ENCODE measurements around the gene RBM39. TPM values are rescaled to one million over a fixed set of nuclear protein-coding genes. Genes with fewer than 3 reads are reported as not detected.
"Not testable (repeated sequence)": the region's sequence is repeated elsewhere in the genome, so short reads cannot be mapped to it uniquely, and the experiment has no call there.

Gene RBM39
- total and polyA plus RNA-seq, 5 experiments from 2014 or later = 110 to 713 (median 134) TPM

GRCh38 chr20:35685368-35685767 is 56.7 kb downstream of the RBM39 start:
- not testable (repeated sequence) for H3K4me3 Mint-ChIP-seq, H3K9me3 Mint-ChIP-seq, H3K27me3 Mint-ChIP-seq, ATAC-seq, DNase-seq, H3K4me1 Mint-ChIP-seq, H3K27ac Mint-ChIP-seq
- POLR2A ChIA-PET = interaction anchor here (0.9 kb wide), 1 partner anchor 14 kb away, joined by 3 read pairs; the partner anchor contains the start of genes NFS1 and ROMO1
- peaks cover 5 to 77% (median 13%) of the 10 kb centered on the region in 3 donors for H3K36me3 Mint-ChIP-seq

- no peak overlapping the region for H3K4me3 Mint-ChIP-seq
- no peaks in the 10 kb centered on the region for H3K27me3 Mint-ChIP-seq
- peaks cover 0 to 9% (median 0%) of the 10 kb centered on the region in 4 donors for H3K4me1 Mint-ChIP-seq
- H3K27ac Mint-ChIP-seq = peak overlapping the region in 1 of 10 donors; percentile 43
- POLR2A ChIA-PET = interaction anchor here (0.6 kb wide), 1 partner anchor 375 kb away, joined by 3 read pairs; no protein-coding TSS in a partner anchor
- no peaks in the 10 kb centered on the region for H3K9me3 Mint-ChIP-seq
- DNase-seq (no peak), ATAC-seq (no peak)
- H3K36me3 Mint-ChIP-seq = peaks cover 0 to 73% (median 7%) of the 10 kb centered on the region in 3 donors
Observed at GRCh38 chr20:35681960-35682359, 60.1 kb downstream of the RBM39 start.

GRCh38 chr20:35680452-35681183 is 61.4 kb downstream of the RBM39 start:
- peak overlapping the region in 3 of 10 donors; percentile 10 to 21 (median 14) for H3K27ac Mint-ChIP-seq

GRCh38 chr20:35674921-35675320 is 67.1 kb downstream of the RBM39 start:
- Mint-ChIP-seq H3K36me3 (peaks cover 5 to 87% (median 25%) of the 10 kb centered on the region in 3 donors), H3K27ac (no peak overlapping the region)

More at GRCh38 chr20:35680452-35681183, 61.4 kb downstream of the RBM39 start:
- Mint-ChIP-seq H3K27me3 (no peaks in the 10 kb centered on the region), H3K9me3 (no peaks in the 10 kb centered on the region), H3K4me1 (peaks cover 0 to 9% (median 0%) of the 10 kb centered on the region in 4 donors), H3K36me3 (peaks cover 0 to 75% (median 4%) of the 10 kb centered on the region in 3 donors), H3K4me3 (no peak overlapping the region)
- no peak for ATAC-seq
- no peak for DNase-seq
- POLR2A ChIA-PET = no interaction called here

GRCh38 chr20:35673884-35674283 is 68.2 kb downstream of the RBM39 start:
- Mint-ChIP-seq H3K27me3 (no peaks in the 10 kb centered on the region), H3K9me3 (no peaks in the 10 kb centered on the region), H3K36me3 (peaks cover 5 to 91% (median 33%) of the 10 kb centered on the region in 3 donors), H3K27ac (no peak overlapping the region), H3K4me3 (no peak overlapping the region), H3K4me1 (no peaks in the 10 kb centered on the region)
- no peak for ATAC-seq
- POLR2A ChIA-PET = interaction anchor here (0.5 to 1.0 kb wide), 2 partner anchors 9 to 188 kb away, joined by 3 read pairs; partner anchors contain the start of genes CPNE1 and RBM12
- DNase-seq = peak in 1 of 10 donors; percentile 10

More at GRCh38 chr20:35674921-35675320, 67.1 kb downstream of the RBM39 start:
- Mint-ChIP-seq H3K9me3 (no peaks in the 10 kb centered on the region), H3K4me1 (no peaks in the 10 kb centered on the region), H3K27me3 (no peaks in the 10 kb centered on the region), H3K4me3 (no peak overlapping the region)
- POLR2A ChIA-PET = no interaction called here
- ATAC-seq = no peak
- DNase-seq = no peak

- H3K4me3 Mint-ChIP-seq = no peak overlapping the region
- DNase-seq = no peak
- H3K9me3 Mint-ChIP-seq = no peaks in the 10 kb centered on the region
- POLR2A ChIA-PET = interaction anchor here (0.7 kb wide), 1 partner anchor 30 kb away, joined by 3 read pairs; the partner anchor contains the start of genes NFS1 and ROMO1
- H3K36me3 Mint-ChIP-seq = peaks cover 5 to 63% (median 32%) of the 10 kb centered on the region in 3 donors
- peaks cover 2 to 5% (median 4%) of the 10 kb centered on the region in 4 donors for H3K4me1 Mint-ChIP-seq
- H3K27ac Mint-ChIP-seq = peak overlapping the region in 1 of 10 donors; percentile 47
- no peak for ATAC-seq
- H3K27me3 Mint-ChIP-seq = no peaks in the 10 kb centered on the region
Observed at GRCh38 chr20:35669681-35670080, 72.4 kb downstream of the RBM39 start.

GRCh38 chr20:35669221-35669620 is 72.8 kb downstream of the RBM39 start:
- H3K4me1 Mint-ChIP-seq = peaks cover 2 to 10% (median 4%) of the 10 kb centered on the region in 4 donors
- no peaks in the 10 kb centered on the region for H3K9me3 Mint-ChIP-seq
- H3K36me3 Mint-ChIP-seq = peaks cover 5 to 58% (median 32%) of the 10 kb centered on the region in 3 donors
- ATAC-seq = no peak
- POLR2A ChIA-PET = no interaction called here
- no peak for DNase-seq
- H3K27me3 Mint-ChIP-seq = no peaks in the 10 kb centered on the region
- H3K4me3 Mint-ChIP-seq = no peak overlapping the region
- H3K27ac Mint-ChIP-seq = peak overlapping the region in 2 of 10 donors; percentile 35 to 47

- no peak for DNase-seq
- no peaks in the 10 kb centered on the region for H3K9me3 Mint-ChIP-seq
- H3K4me1 Mint-ChIP-seq = peaks cover 6 to 43% (median 35%) of the 10 kb centered on the region in 4 donors
- POLR2A ChIA-PET = interaction anchor here (0.7 to 7.6 kb wide), 9 partner anchors 12 to 288 kb away, joined by 4 to 101 read pairs (median 12); partner anchors contain the start of genes NFS1, RBM39, ROMO1 and SCAND1
- peak overlapping the region in 7 of 10 donors; percentile 44 to 99 (median 74) for H3K27ac Mint-ChIP-seq
- ATAC-seq = no peak
- peaks cover 0 to 27% (median 18%) of the 10 kb centered on the region in 3 donors for H3K36me3 Mint-ChIP-seq
- H3K4me3 Mint-ChIP-seq = peak overlapping the region in 5 of 10 donors; percentile 22 to 48 (median 41)
- H3K27me3 Mint-ChIP-seq = no peaks in the 10 kb centered on the region
Observed at GRCh38 chr20:35665949-35666288, 76.1 kb downstream of the RBM39 start.

GRCh38 chr20:35664466-35665206 is 77.4 kb downstream of the RBM39 start, which contains the start of the genes CPNE1 and RBM12:
Gene CPNE1 (minus strand): TSS chr20:35664900. CDS start chr20:35632923, 31,977 bp downstream.
Gene RBM12 (minus strand): TSS chr20:35664900. CDS start chr20:35655322, 9,578 bp downstream.
- Mint-ChIP-seq H3K36me3 (peaks cover 0 to 17% (median 8%) of the 10 kb centered on the region in 3 donors), H3K27me3 (no peaks in the 10 kb centered on the region), H3K27ac (peak within 1 kb of the TSS; percentile 96 to 100 (median 99)), H3K9me3 (no peaks in the 10 kb centered on the region), H3K4me1 (peaks cover 11 to 56% (median 48%) of the 10 kb centered on the region in 4 donors), H3K4me3 (peak within 1 kb of the TSS; percentile 89 to 98 (median 96))
- DNase-seq (peak; percentile 87 to 97 (median 94)), ATAC-seq (peak; percentile 77 to 78)
- POLR2A ChIA-PET = interaction anchor here (0.6 to 7.6 kb wide), 23 partner anchors 9 to 387 kb away, joined by 3 to 101 read pairs (median 6); partner anchors contain the start of genes CEP250, ERGIC3, NFS1 and PHF20

- Mint-ChIP-seq H3K4me3 (peak overlapping the region; percentile 89 to 98 (median 96)), H3K36me3 (peaks cover 0 to 9% (median 2%) of the 10 kb centered on the region in 3 donors), H3K27ac (peak overlapping the region; percentile 96 to 100 (median 99)), H3K4me1 (peaks cover 13 to 64% (median 54%) of the 10 kb centered on the region in 4 donors), H3K9me3 (no peaks in the 10 kb centered on the region), H3K27me3 (no peaks in the 10 kb centered on the region)
- DNase-seq (peak in 9 of 10 donors; percentile 44 to 88 (median 67)), ATAC-seq (peak; percentile 50 to 58)
- POLR2A ChIA-PET = interaction anchor here (0.6 to 7.6 kb wide), 21 partner anchors 10 to 290 kb away, joined by 3 to 101 read pairs (median 6); partner anchors contain the start of genes CEP250, ERGIC3, NFS1 and PHF20
Observed at GRCh38 chr20:35663516-35664465, 78.3 kb downstream of the RBM39 start.

- H3K9me3 Mint-ChIP-seq = no peaks in the 10 kb centered on the region
- DNase-seq (no peak), ATAC-seq (no peak)
- no peaks in the 10 kb centered on the region for H3K27me3 Mint-ChIP-seq
- peak overlapping the region; percentile 89 to 98 (median 96) for H3K4me3 Mint-ChIP-seq
- H3K27ac Mint-ChIP-seq = peak overlapping the region; percentile 68 to 100 (median 99)
- peaks cover 14 to 69% (median 64%) of the 10 kb centered on the region in 4 donors for H3K4me1 Mint-ChIP-seq
- H3K36me3 Mint-ChIP-seq = peaks cover 0 to 4% (median 2%) of the 10 kb centered on the region in 3 donors
- POLR2A ChIA-PET = interaction anchor here (2.4 to 7.6 kb wide), 3 partner anchors 45 to 109 kb away, joined by 10 to 101 read pairs (median 87); partner anchors contain the start of genes PHF20, RBM39 and SPAG4
Observed at GRCh38 chr20:35662551-35662950, 79.5 kb downstream of the RBM39 start.

Measured in naive thymus-derived CD8-positive, alpha-beta T cell (primary cell).